Neural cell (in vitro differentiated cells): ENCODE results near the gene LAYN.

Source experiments
- CTCF ChIP-seq: fragments of 450-650 bp; IDR thresholded peaks from 2 replicates; pipeline ENCODE4 v1.5.1; 2014; ENCODE audit warnings: antibody characterized with exemption, mild to moderate bottlenecking, moderate library complexity; ENCODE audit not compliant: poor library complexity, severe bottlenecking
- EP300 ChIP-seq: fragments of 450-650 bp; conservative IDR thresholded peaks from 2 replicates; pipeline ENCODE4 v1.6.1; 2014; ENCODE audit warnings: antibody characterized with exemption, mild to moderate bottlenecking, moderate library complexity; ENCODE audit not compliant: poor library complexity, severe bottlenecking
- EZH2 ChIP-seq: fragments of 200-600, 300-800 bp; shearing (Covaris generic), sonication (generic); IDR thresholded peaks from 2 replicates; pipeline ENCODE4 v1.6.1; 2014; ENCODE audit warnings: antibody characterized with exemption, low read length, borderline replicate concordance, mild to moderate bottlenecking; ENCODE audit not compliant: insufficient read depth, poor library complexity, severe bottlenecking
- MXI1 ChIP-seq: fragments of 450-650 bp; conservative IDR thresholded peaks from 2 replicates; pipeline ENCODE4 v1.6.1; 2014; ENCODE audit warnings: antibody characterized with exemption, mild to moderate bottlenecking; ENCODE audit not compliant: poor library complexity, severe bottlenecking
- POLR2AphosphoS5 ChIP-seq: IDR thresholded peaks from 2 replicates; pipeline ENCODE4 v1.6.1; 2012
- RAD21 ChIP-seq: fragments of 450-650 bp; conservative IDR thresholded peaks from 2 replicates; pipeline ENCODE4 v1.6.1; 2014; ENCODE audit warnings: antibody characterized with exemption, mild to moderate bottlenecking, moderate library complexity
- REST ChIP-seq: IDR thresholded peaks from 2 replicates; pipeline ENCODE4 v1.6.1; 2012; ENCODE audit warnings: borderline replicate concordance
- SMC3 ChIP-seq: fragments of 450-650 bp; conservative IDR thresholded peaks from 2 replicates; pipeline ENCODE4 v1.6.1; 2014; ENCODE audit warnings: antibody characterized with exemption, mild to moderate bottlenecking, moderate library complexity; ENCODE audit not compliant: poor library complexity

GRCh38 chr11:111537336-111537860 is 3.1 kb upstream of the LAYN start:
- no peak for TF ChIP-seq CTCF
- TF ChIP-seq RAD21: no peak
- no peak for TF ChIP-seq POLR2AphosphoS5
- no peak for TF ChIP-seq MXI1
- no peak for TF ChIP-seq REST
- no peak for TF ChIP-seq EZH2
- no peak for TF ChIP-seq EP300
- TF ChIP-seq SMC3: no peak
